Ishikawa (cell line): Measurements from ENCODE around the gene TBX2.

ENCODE experiments used
- CEBPB ChIP-seq: IDR thresholded peaks from 2 replicates; pipeline ENCODE4 v1.6.1; 2012
- CREB1 ChIP-seq: IDR thresholded peaks from 2 replicates; pipeline ENCODE4 v1.6.1; 2012; ENCODE audit warnings: low read depth
- EGR1 ChIP-seq: IDR thresholded peaks from 2 replicates; pipeline ENCODE4 v1.6.1; 2012
- EP300 ChIP-seq: IDR thresholded peaks from 2 replicates; pipeline ENCODE4 v1.6.1; 2012; ENCODE audit warnings: borderline replicate concordance
- FOXM1 ChIP-seq: IDR thresholded peaks from 2 replicates; pipeline ENCODE4 v1.6.1; 2012; ENCODE audit warnings: low read depth, borderline replicate concordance
- MAX ChIP-seq: IDR thresholded peaks from 2 replicates; pipeline ENCODE4 v1.6.1; 2012
- NFIC ChIP-seq: IDR thresholded peaks from 2 replicates; pipeline ENCODE4 v1.6.1; 2012
- RAD21 ChIP-seq: IDR thresholded peaks from 2 replicates; pipeline ENCODE4 v1.6.1; 2012; ENCODE audit warnings: low read depth
- REST ChIP-seq: IDR thresholded peaks from 2 replicates; pipeline ENCODE4 v1.6.1; 2012; ENCODE audit warnings: low read depth, mild to moderate bottlenecking
- TAF1 ChIP-seq: IDR thresholded peaks from 2 replicates; pipeline ENCODE4 v1.6.1; 2012; ENCODE audit warnings: low read depth, mild to moderate bottlenecking
- TCF12 ChIP-seq: IDR thresholded peaks from 2 replicates; pipeline ENCODE4 v1.6.1; 2012; ENCODE audit warnings: low read depth
- TEAD4 ChIP-seq: IDR thresholded peaks from 2 replicates; pipeline ENCODE4 v1.6.1; 2012
- USF1 ChIP-seq: IDR thresholded peaks from 2 replicates; pipeline ENCODE4 v1.6.1; 2012
- YY1 ChIP-seq: IDR thresholded peaks from 2 replicates; pipeline ENCODE4 v1.6.1; 2012; ENCODE audit warnings: low read depth
- ZBTB7A ChIP-seq: IDR thresholded peaks from 2 replicates; pipeline ENCODE4 v1.6.1; 2012; ENCODE audit warnings: low read depth

Gene TBX2

GRCh38 chr17:61412860-61413660 is 13.4 kb downstream of the TBX2 start:
- TF ChIP-seq ZBTB7A (no peak), RAD21 (no peak)

GRCh38 chr17:61413661-61414126 is 14.1 kb downstream of the TBX2 start:
- no peak for TF ChIP-seq RAD21
- no peak for TF ChIP-seq TAF1
- no peak for TF ChIP-seq MAX
- no peak for TF ChIP-seq CREB1
- no peak for TF ChIP-seq CEBPB
- no peak for TF ChIP-seq FOXM1
- TF ChIP-seq TCF12: no peak
- TF ChIP-seq TEAD4: no peak
- no peak for TF ChIP-seq YY1
- no peak for TF ChIP-seq REST
- TF ChIP-seq USF1: no peak
- TF ChIP-seq EP300: no peak
- TF ChIP-seq EGR1: no peak

GRCh38 chr17:61414141-61414935 is 14.7 kb downstream of the TBX2 start:
- TF ChIP-seq REST: no peak
- TF ChIP-seq YY1: no peak
- no peak for TF ChIP-seq USF1
- TF ChIP-seq CEBPB: no peak
- no peak for TF ChIP-seq TCF12
- TF ChIP-seq TEAD4: no peak
- TF ChIP-seq ZBTB7A: no peak
- no peak for TF ChIP-seq FOXM1

GRCh38 chr17:61414936-61415251 is 15.3 kb downstream of the TBX2 start:
- TF ChIP-seq YY1 (no peak), EP300 (no peak), RAD21 (no peak), FOXM1 (no peak), REST (no peak), TCF12 (no peak), EGR1 (no peak), CEBPB (no peak), NFIC (no peak), MAX (no peak), USF1 (no peak), CREB1 (no peak), ZBTB7A (no peak), TEAD4 (no peak), TAF1 (no peak)
